BE2C (cell line): Measurements from ENCODE around the gene GPC6.

Experiments
- DNase-seq: peaks from one replicate; pipeline ENCODE4 v3.0.0-alpha.2; 2020
- H3K27me3 ChIP-seq: fragments of 250-450 bp; sonication (Bioruptor Pico); 2 replicates; pipeline ENCODE4 v1.5.1; 2020; ENCODE audit warnings: mild to moderate bottlenecking
- H3K36me3 ChIP-seq: fragments of 250-450 bp; sonication (Bioruptor Pico); 2 replicates; pipeline ENCODE4 v1.5.1; 2020; ENCODE audit warnings: mild to moderate bottlenecking
- H3K4me1 ChIP-seq: fragments of 250-450 bp; sonication (Bioruptor Pico); 2 replicates; pipeline ENCODE4 v1.5.1; 2020
- H3K4me3 ChIP-seq: 2 replicates; pipeline ENCODE4 v1.5.1; 2011; ENCODE audit warnings: low read depth, low read length
- H3K9me3 ChIP-seq: fragments of 250-450 bp; sonication (Bioruptor Pico); 2 replicates; pipeline ENCODE4 v1.5.1; 2020
- CTCF ChIP-seq: IDR thresholded peaks from 2 replicates; pipeline ENCODE4 v1.5.1; 2012; ENCODE audit warnings: mild to moderate bottlenecking, low read depth, low read length

GPC6 gene

DNA sequence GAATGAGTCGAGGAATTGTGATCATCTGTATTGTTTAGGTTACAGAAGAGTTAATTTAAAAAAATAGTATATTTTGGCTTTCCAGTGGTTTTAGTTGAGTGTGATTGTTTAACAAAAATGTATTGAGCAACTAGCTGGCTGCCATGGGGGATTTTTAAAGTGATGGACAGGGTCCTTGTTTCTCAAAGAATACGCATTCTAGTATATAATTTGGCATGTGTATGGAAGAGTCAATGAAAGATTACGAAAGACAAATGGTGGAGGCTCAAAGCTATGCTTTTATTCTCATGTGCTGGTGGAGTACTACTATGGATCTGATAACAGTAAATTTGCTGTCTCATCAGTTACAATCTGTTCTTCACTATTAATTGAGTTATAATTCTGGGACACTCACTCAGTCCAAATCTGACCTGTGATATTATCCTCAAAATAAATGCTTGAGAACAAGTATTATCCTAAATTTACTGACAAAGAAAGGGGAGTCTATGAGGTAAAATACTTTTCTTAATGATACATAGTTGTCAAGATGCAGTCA lies 240.0 kb downstream of the GPC6 start:
- Histone ChIP-seq H3K27me3 (no peaks in the 10 kb centered on the region), H3K4me1 (peaks cover 12% of the 10 kb centered on the region), H3K4me3 (no peak overlapping the region), H3K9me3 (no peaks in the 10 kb centered on the region), H3K36me3 (no peaks in the 10 kb centered on the region)
- no peak for DNase-seq
- no peak for TF ChIP-seq CTCF

- no peak for TF ChIP-seq CTCF
- H3K27me3 ChIP-seq: no peaks in the 10 kb centered on the region
- no peaks in the 10 kb centered on the region for H3K36me3 ChIP-seq
- DNase-seq: no peak
- H3K9me3 ChIP-seq: no peaks in the 10 kb centered on the region
- H3K4me3 ChIP-seq: no peak overlapping the region
- peaks cover 12% of the 10 kb centered on the region for H3K4me1 ChIP-seq
Observed at GRCh38 chr13:93467175-93467574, 240.6 kb downstream of the GPC6 start.

- no peaks in the 10 kb centered on the region for H3K27me3 ChIP-seq
- H3K4me1 ChIP-seq: peaks cover 7% of the 10 kb centered on the region
- H3K36me3 ChIP-seq: no peaks in the 10 kb centered on the region
- DNase-seq: no peak
- peaks cover 3% of the 10 kb centered on the region; the same call in 1 of the 2 replicates for H3K9me3 ChIP-seq
- H3K4me3 ChIP-seq: no peak overlapping the region
- no peak for TF ChIP-seq CTCF
Observed at GRCh38 chr13:93468433-93468832, 241.8 kb downstream of the GPC6 start.

GRCh38 chr13:93472296-93472695 lies 245.7 kb downstream of the GPC6 start:
- DNase-seq: no peak
- H3K4me1 ChIP-seq: no peaks in the 10 kb centered on the region
- no peak overlapping the region for H3K4me3 ChIP-seq
- TF ChIP-seq CTCF: no peak
- peaks cover 3% of the 10 kb centered on the region; the same call in 1 of the 2 replicates for H3K9me3 ChIP-seq
- H3K27me3 ChIP-seq: no peaks in the 10 kb centered on the region
- no peaks in the 10 kb centered on the region for H3K36me3 ChIP-seq

DNA sequence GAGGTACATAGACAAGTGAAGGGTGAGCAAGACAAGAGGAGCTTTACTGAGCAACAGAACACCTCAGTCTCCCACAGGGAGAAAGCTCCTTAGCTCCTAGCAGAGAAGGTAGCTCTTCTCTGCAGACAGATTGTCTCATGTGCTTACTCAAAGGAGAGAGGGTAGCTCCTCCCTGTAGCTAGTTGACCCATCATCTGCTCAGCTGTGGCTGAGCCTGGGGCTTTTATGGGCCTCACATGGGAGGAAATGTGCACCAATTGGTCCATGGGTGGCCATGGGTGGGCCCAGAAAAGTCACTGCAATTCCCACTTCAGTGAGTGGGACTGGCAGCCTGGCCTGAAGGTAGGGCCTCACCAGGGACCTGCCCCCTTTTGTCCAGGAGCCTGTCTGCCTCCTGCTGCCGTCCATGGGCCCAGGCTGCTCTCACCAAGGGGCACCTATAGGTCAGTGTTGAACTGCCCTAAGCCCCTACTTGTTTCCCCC lies 246.2 kb downstream of the GPC6 start:
- Histone ChIP-seq H3K4me3 (no peak overlapping the region), H3K36me3 (no peaks in the 10 kb centered on the region), H3K27me3 (no peaks in the 10 kb centered on the region), H3K9me3 (peaks cover 3% of the 10 kb centered on the region; the same call in 1 of the 2 replicates), H3K4me1 (no peaks in the 10 kb centered on the region)
- DNase-seq: no peak
- no peak for TF ChIP-seq CTCF

DNA sequence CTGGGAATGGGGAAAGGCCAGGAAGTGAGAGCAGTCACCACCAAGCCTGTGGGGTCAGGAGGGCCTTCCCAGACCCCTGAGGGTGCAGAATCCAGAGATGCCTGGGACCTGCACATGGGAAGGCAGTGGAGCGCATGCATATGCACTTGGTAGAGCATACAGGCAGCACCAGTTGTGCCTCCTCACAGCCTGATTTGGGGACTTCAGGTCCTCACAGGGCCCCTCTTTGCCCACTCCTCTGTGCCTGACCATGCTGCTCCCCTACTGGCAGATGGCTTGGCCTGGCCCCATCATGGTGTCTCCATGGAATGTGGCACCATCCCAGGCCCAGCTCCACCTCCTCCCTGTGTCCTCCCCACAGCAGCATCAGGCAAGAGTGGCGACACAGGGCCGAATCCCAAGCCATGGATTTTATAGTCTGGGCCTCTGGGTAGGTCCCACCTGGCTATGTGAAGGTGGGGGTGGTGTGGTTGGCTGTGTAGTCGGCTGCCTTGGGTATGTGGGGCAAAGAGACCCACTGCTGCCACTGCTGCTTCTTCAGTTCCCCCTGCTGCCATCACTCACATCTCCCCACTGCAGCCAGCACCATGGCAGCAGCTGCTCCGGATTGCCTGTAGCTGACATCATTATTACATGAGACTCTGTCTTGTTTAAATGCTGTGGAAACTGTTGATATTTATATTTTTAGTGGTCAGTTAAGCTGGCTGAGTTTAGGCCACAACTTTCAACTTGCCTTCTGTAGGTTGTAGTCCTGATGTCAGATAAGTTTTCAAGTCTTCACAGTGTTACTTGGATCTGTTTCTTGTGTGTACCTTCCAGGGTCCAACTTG lies 247.0 kb downstream of the GPC6 start:
- TF ChIP-seq CTCF: no peak
- H3K9me3 ChIP-seq: peaks cover 3% of the 10 kb centered on the region; the same call in 1 of the 2 replicates
- H3K36me3 ChIP-seq: no peaks in the 10 kb centered on the region
- H3K4me3 ChIP-seq: no peak overlapping the region
- H3K4me1 ChIP-seq: no peaks in the 10 kb centered on the region
- no peak for DNase-seq
- H3K27me3 ChIP-seq: no peaks in the 10 kb centered on the region
